H1 (cell line): ENCODE measurements around the gene ASS1. TPM values are rescaled to one million over a fixed set of nuclear protein-coding genes. Genes with fewer than 3 reads are reported as not detected.

Source experiments
- CTCF ChIA-PET: fragments of 300-600 bp; sonication (Branson Sonifier 250); formaldehyde crosslinking; loops from one replicate; lab custom pipeline; 2021; ENCODE audit not compliant: partially characterized antibody; lab: Charles Lee
- POLR2A ChIA-PET: fragments of 300-600 bp; sonication (Branson Sonifier 250); formaldehyde crosslinking; loops from one replicate; lab custom pipeline; 2021; ENCODE audit warnings: inconsistent platforms; ENCODE audit not compliant: partially characterized antibody; lab: Charles Lee
- DNase-seq, 2 experiments: peaks; one replicate each; pipeline versions ENCODE4 v3.0.0 to v3.0.0-alpha.2; 2010 to 2022; ENCODE audit warnings: low spot score in 2 of 2, low read depth in 1 of 2, mixed read lengths in 1 of 2
- FAIRE-seq: peaks from 2 replicates; lab custom pipeline; 2011; peaks lifted over from hg19 to GRCh38; lab: Jason Lieb, UNC
- H2AFZ ChIP-seq: 2 replicates; pipeline ENCODE4 v1.8.1; 2012; ENCODE audit warnings: low read length, inconsistent platforms
- H2AK5ac ChIP-seq: 2 replicates; pipeline ENCODE4 v1.6.1; 2013; ENCODE audit warnings: low read depth, low read length
- H2BK120ac ChIP-seq: replicated peaks from 2 replicates; pipeline ENCODE3; 2013; ENCODE audit warnings: low read depth, low read length, inconsistent platforms
- H2BK12ac ChIP-seq: 2 replicates; pipeline ENCODE4 v1.6.1; 2013; ENCODE audit warnings: low read depth, low read length
- H2BK15ac ChIP-seq: 2 replicates; pipeline ENCODE4 v1.6.1; 2013; ENCODE audit warnings: low read length
- H2BK20ac ChIP-seq: 2 replicates; pipeline ENCODE4 v1.6.1; 2013; ENCODE audit warnings: low read length
- H2BK5ac ChIP-seq: 2 replicates; pipeline ENCODE4 v1.6.1; 2013; ENCODE audit warnings: low read depth, low read length
- H3K14ac ChIP-seq: 2 replicates; pipeline ENCODE4 v1.6.1; 2013; ENCODE audit warnings: inconsistent platforms; ENCODE audit not compliant: insufficient read length
- H3K18ac ChIP-seq: 2 replicates; pipeline ENCODE4 v1.6.1; 2013; ENCODE audit warnings: low read length; ENCODE audit errors: extremely low read depth
- H3K23ac ChIP-seq: 2 replicates; pipeline ENCODE4 v1.6.1; 2013; ENCODE audit warnings: inconsistent platforms; ENCODE audit not compliant: insufficient read length
- H3K23me2 ChIP-seq: 2 replicates; pipeline ENCODE4 v1.6.1; 2013; ENCODE audit warnings: low read depth, low read length
- H3K27ac ChIP-seq: 2 replicates; pipeline ENCODE4 v1.6.1; 2011; ENCODE audit warnings: low read depth, low read length, inconsistent platforms
- H3K27me3 ChIP-seq, 4 experiments: replicated peaks in 1 of 4; 1 replicate in 1 of 4; 2 replicates in 3 of 4; pipeline versions ENCODE4 v1.6.1 to v1.8.1; 2011 to 2013; ENCODE audit warnings: low read length in 3 of 4, mild to moderate bottlenecking in 3 of 4, inconsistent platforms in 2 of 4, mixed read lengths in 2 of 4, moderate library complexity in 1 of 4; ENCODE audit not compliant: control insufficient read depth in 3 of 4, insufficient read depth in 3 of 4; ENCODE audit errors: extremely low read depth in 1 of 4
- H3K36me3 ChIP-seq, 4 experiments: 2 replicates each; pipeline versions ENCODE4 v1.6.1 to v1.8.1; 2011 to 2013; ENCODE audit warnings: mild to moderate bottlenecking in 4 of 4, low read length in 3 of 4, moderate library complexity in 2 of 4, control low read depth in 1 of 4, inconsistent platforms in 1 of 4; ENCODE audit not compliant: insufficient read depth in 4 of 4, control insufficient read depth in 2 of 4
- H3K4ac ChIP-seq: replicated peaks from 2 replicates; pipeline ENCODE3; 2013; ENCODE audit warnings: low read length, low read depth, mixed read lengths, inconsistent platforms; ENCODE audit not compliant: insufficient read length
- H3K4me1 ChIP-seq, 4 experiments: replicated peaks in 1 of 4; 1 replicate in 1 of 4; 2 replicates in 3 of 4; pipeline versions ENCODE4 v1.6.1 to v1.8.1; 2011 to 2013; ENCODE audit warnings: low read length in 3 of 4, inconsistent platforms in 2 of 4, mixed read lengths in 1 of 4; ENCODE audit not compliant: insufficient read depth in 4 of 4, control insufficient read depth in 3 of 4
- H3K4me2 ChIP-seq, 2 experiments: 2 replicates each; pipeline versions ENCODE4 v1.6.1 to v1.8.1; 2011 to 2013; ENCODE audit warnings: low read depth in 2 of 2, low read length in 2 of 2, control low read depth in 1 of 2, inconsistent platforms in 1 of 2, mild to moderate bottlenecking in 1 of 2; ENCODE audit not compliant: insufficient read depth in 1 of 2
- H3K4me3 ChIP-seq, 4 experiments: fragments of 200-600, 300-600 bp in 1 of 4; sonication (generic), shearing (Covaris generic), sonication (Bioruptor Twin) in 1 of 4; 2 replicates each; pipeline versions ENCODE4 v1.5.1 to v1.8.1; 2011 to 2016; ENCODE audit warnings: low read length in 4 of 4, low read depth in 3 of 4, control low read depth in 2 of 4, inconsistent platforms in 2 of 4, mild to moderate bottlenecking in 2 of 4, mixed read lengths in 1 of 4, moderate library complexity in 1 of 4; ENCODE audit not compliant: insufficient read depth in 2 of 4; ENCODE audit errors: extremely low read depth in 1 of 4
- H3K56ac ChIP-seq: replicated peaks from 2 replicates; pipeline ENCODE3; 2013; ENCODE audit warnings: low read depth, mild to moderate bottlenecking, mixed read lengths, low read length, inconsistent platforms; ENCODE audit not compliant: insufficient read length
- H3K79me1 ChIP-seq: 2 replicates; pipeline ENCODE4 v1.6.1; 2013; ENCODE audit warnings: low read depth, low read length, control low read depth
- H3K79me2 ChIP-seq, 2 experiments: 2 replicates each; pipeline versions ENCODE4 v1.6.1 to v1.8.1; 2012 to 2013; ENCODE audit warnings: low read length in 2 of 2, mild to moderate bottlenecking in 2 of 2, inconsistent platforms in 1 of 2; ENCODE audit not compliant: insufficient read depth in 2 of 2, control insufficient read depth in 1 of 2
- H3K9ac ChIP-seq, 4 experiments: replicated peaks in 1 of 4; 1 replicate in 1 of 4; 2 replicates in 3 of 4; pipeline versions ENCODE4 v1.6.1 to v1.8.1; 2011 to 2013; ENCODE audit warnings: low read depth in 3 of 4, low read length in 3 of 4, control low read depth in 2 of 4, mild to moderate bottlenecking in 2 of 4, moderate library complexity in 2 of 4, inconsistent platforms in 1 of 4; ENCODE audit errors: extremely low read depth in 1 of 4
- H3K9me3 ChIP-seq, 2 experiments: 2 replicates each; pipeline versions ENCODE4 v1.6.1 to v1.8.1; 2012 to 2013; ENCODE audit warnings: mild to moderate bottlenecking in 2 of 2, moderate library complexity in 2 of 2, control low read depth in 1 of 2, inconsistent platforms in 1 of 2, low read depth in 1 of 2, low read length in 1 of 2, mixed read lengths in 1 of 2; ENCODE audit not compliant: insufficient read depth in 2 of 2
- H4K20me1 ChIP-seq, 2 experiments: replicated peaks in 1 of 2; 2 replicates each; pipeline versions ENCODE3 to v1.8.1; 2011 to 2013; ENCODE audit warnings: inconsistent platforms in 2 of 2, low read length in 2 of 2, mild to moderate bottlenecking in 1 of 2; ENCODE audit not compliant: insufficient read depth in 2 of 2, control insufficient read depth in 1 of 2
- H4K5ac ChIP-seq: 2 replicates; pipeline ENCODE4 v1.6.1; 2013; ENCODE audit warnings: low read length, low read depth, mixed read lengths, inconsistent platforms; ENCODE audit not compliant: insufficient read length
- H4K8ac ChIP-seq: 2 replicates; pipeline ENCODE4 v1.8.0; 2013; ENCODE audit warnings: mild to moderate bottlenecking, moderate library complexity, low read length, inconsistent platforms; ENCODE audit not compliant: insufficient read depth; ENCODE audit errors: extremely low read depth
- H4K91ac ChIP-seq: replicated peaks from 2 replicates; pipeline ENCODE3; 2013; ENCODE audit warnings: low read length, mixed read lengths, inconsistent platforms; ENCODE audit not compliant: insufficient read length
- CBX5 ChIP-seq: fragments of 300-800, 300-1000 bp; sonication (generic); IDR thresholded peaks from 2 replicates; pipeline ENCODE4 v1.7.1; 2016; ENCODE audit warnings: antibody characterized with exemption, low read length, low read depth
- CBX8 ChIP-seq: fragments of 300-800, 300-1000 bp; sonication (generic); IDR thresholded peaks from 2 replicates; pipeline ENCODE4 v1.7.1; 2016; ENCODE audit warnings: low read depth, low read length, borderline replicate concordance
- KDM5A ChIP-seq: fragments of 200-600 bp; IDR thresholded peaks from 2 replicates; pipeline ENCODE4 v1.7.1; 2012; ENCODE audit warnings: mild to moderate bottlenecking, low read length, inconsistent platforms, mixed read lengths
- SP1 ChIP-seq: IDR thresholded peaks from 2 replicates; pipeline ENCODE4 v1.6.1; 2011; ENCODE audit warnings: low read depth, low read length
- WGBS, 2 experiments: shearing (Covaris generic) in 1 of 2; methylation state at CpG; one replicate each; pipeline versions ENCODE4 v1.1.6 to v1.1.7; 2013 to 2015; ENCODE audit warnings: low lambda C conversion rate in 2 of 2, mixed read lengths in 2 of 2, inconsistent platforms in 1 of 2, low coverage in 1 of 2, missing lambda C conversion rate in 1 of 2; ENCODE audit not compliant: insufficient replicate concordance in 2 of 2, insufficient coverage in 1 of 2, insufficient read length in 1 of 2; ENCODE audit errors: extremely low coverage in 1 of 2, missing lambda C conversion rate in 1 of 2; 5-methylcytosine and 5-hydroxymethylcytosine counted together
- polyA plus RNA-seq, 7 experiments: library from polyadenylated mRNA; depleted of rRNA in 3 of 7; stranded (reverse) in 5 of 7; unstranded in 2 of 7; fragments of >200 nt in 5 of 7; fragments of 200-250 nt in 2 of 7; gene quantifications; 1 replicate in 5 of 7; 2 replicates in 1 of 7; 4 replicates in 1 of 7; pipeline versions ENCODE4 v1.2.1 to v1.2.3, GENCODE V29; 2011 to 2013; ENCODE audit warnings: missing spikeins in 2 of 7, mixed read lengths in 2 of 7
- total RNA-seq: library from RNA; stranded (reverse); fragmentation: NEBNext Ultra II Directional; extraction: Animal tissue kit (Norgen Biotek cat#: 25700); gene quantifications from 2 replicates; pipeline ENCODE4 v1.2.1, GENCODE V29; 2021

Gene ASS1
- total and polyA plus RNA-seq, 2 of the 8 experiments (the other 6 are each of a cell fraction or from before 2014, with no cell fraction given), result 108 to 296 TPM

GRCh38 chr9:130459941-130460669, 15.3 kb downstream of the ASS1 start:
- no peak overlapping the region for H4K8ac ChIP-seq
- H2BK15ac ChIP-seq, result no peak overlapping the region
- H3K56ac ChIP-seq, result no peak overlapping the region
- no peak for TF ChIP-seq CBX5
- no peak for TF ChIP-seq SP1
- no peak for TF ChIP-seq CBX8
- no peak for TF ChIP-seq KDM5A
- H4K5ac ChIP-seq, result no peak overlapping the region
- WGBS, 2 experiments, result 86% methylated on average over 11 of the region's 11 CpGs; no CpG with 5 or more reads in 1 of the 2 experiments
- H3K4ac ChIP-seq, result no peak overlapping the region
- peaks cover 0 to 10% (median 0%) of the 10 kb centered on the region in 4 experiments; a peak in 1 of 8 replicates for H3K36me3 ChIP-seq
- no peak overlapping the region for H2AK5ac ChIP-seq
- no peak overlapping the region for H2BK20ac ChIP-seq
- no peak overlapping the region for H2BK120ac ChIP-seq
- H3K23me2 ChIP-seq, result peaks cover 2% of the 10 kb centered on the region; the same call in 1 of the 2 replicates
- no peaks in the 10 kb centered on the region for H3K27me3 ChIP-seq
- no peak overlapping the region for H3K23ac ChIP-seq
- no peak overlapping the region for H2BK12ac ChIP-seq
- no peak overlapping the region for H3K4me2 ChIP-seq
- H3K9ac ChIP-seq, result no peak overlapping the region
- no peaks in the 10 kb centered on the region for H3K9me3 ChIP-seq
- no peak overlapping the region for H3K14ac ChIP-seq
- H3K18ac ChIP-seq, result no peak overlapping the region
- no peak overlapping the region for H3K27ac ChIP-seq
- CTCF ChIA-PET, result interaction anchor here (0.6 to 11.9 kb wide), 50 partner anchors 8 to 505 kb away, joined by 3 to 136 read pairs (median 4); partner anchors contain the start of gene EXOSC2
- H2BK5ac ChIP-seq, result no peak overlapping the region
- no peaks in the 10 kb centered on the region; a peak in 1 of 7 replicates for H3K4me1 ChIP-seq
- H3K4me3 ChIP-seq, result no peak overlapping the region
- H2AFZ ChIP-seq, result no peak overlapping the region
- no peak for DNase-seq
- H3K79me1 ChIP-seq, result no peaks in the 10 kb centered on the region
- peaks cover 0 to 2% of the 10 kb centered on the region in 2 experiments for H4K20me1 ChIP-seq
- no peak overlapping the region for H4K91ac ChIP-seq
- no peaks in the 10 kb centered on the region for H3K79me2 ChIP-seq
- no peak for FAIRE-seq
- POLR2A ChIA-PET, result interaction anchor here (0.6 to 3.5 kb wide), 6 partner anchors 12 to 1902 kb away, joined by 3 to 10 read pairs (median 3); partner anchors contain the start of gene EXOSC2
